Measurements from ENCODE around the gene MX2.

MX2 gene

DNA sequence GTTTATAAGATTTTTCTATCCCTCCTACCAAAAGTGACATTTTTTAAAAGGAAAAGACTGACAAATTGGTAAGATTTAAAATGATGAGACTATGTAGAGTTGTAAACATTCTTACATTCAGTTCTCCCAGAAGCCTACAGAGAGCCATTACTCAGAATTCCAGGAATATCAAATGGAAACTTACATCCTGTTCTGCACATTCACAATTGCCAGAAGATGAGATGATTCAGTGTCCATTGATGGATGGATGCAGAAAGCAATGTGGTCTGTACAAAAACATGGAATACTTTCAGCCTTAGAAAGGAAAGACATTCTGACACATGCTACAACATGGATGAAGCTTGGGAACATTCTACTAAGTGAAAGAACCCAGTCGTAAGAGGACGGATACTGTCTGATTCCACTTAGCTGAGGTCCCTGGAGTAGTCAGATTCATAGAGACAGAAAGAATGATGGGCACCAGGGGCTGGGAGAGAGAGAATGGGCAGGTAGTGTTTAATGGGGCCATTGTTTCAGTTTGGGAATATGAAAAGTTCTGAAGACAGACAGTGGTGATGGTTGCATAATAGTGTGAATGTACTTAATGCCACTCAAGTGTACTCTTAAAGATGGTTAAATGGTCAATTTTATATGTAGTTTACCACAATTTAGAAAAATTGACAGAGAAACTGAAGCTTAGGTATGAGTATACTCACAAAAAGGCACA, 80.8 kb downstream of the MX2 start:
- DNase-seq = no peak

DNA sequence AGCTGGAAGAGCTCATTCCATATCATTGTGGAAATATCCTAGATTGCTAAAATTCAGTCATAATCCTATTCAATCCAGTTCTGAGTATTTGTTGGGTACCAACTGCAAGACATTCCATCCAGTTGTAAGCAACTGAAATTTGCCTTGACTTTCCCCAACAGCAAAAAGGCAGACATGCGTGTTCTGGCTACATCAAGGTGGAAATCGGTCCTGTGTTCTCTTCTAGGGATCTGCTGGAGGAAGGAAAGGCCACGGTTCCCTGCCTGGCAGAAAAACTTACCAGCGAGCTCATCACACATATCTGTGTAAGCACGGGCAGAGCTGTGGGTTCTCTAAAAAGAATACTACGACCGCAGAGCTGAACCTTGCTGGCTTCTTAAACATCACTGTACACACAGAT, 81.7 kb downstream of the MX2 start:
- DNase-seq = no peak

DNA sequence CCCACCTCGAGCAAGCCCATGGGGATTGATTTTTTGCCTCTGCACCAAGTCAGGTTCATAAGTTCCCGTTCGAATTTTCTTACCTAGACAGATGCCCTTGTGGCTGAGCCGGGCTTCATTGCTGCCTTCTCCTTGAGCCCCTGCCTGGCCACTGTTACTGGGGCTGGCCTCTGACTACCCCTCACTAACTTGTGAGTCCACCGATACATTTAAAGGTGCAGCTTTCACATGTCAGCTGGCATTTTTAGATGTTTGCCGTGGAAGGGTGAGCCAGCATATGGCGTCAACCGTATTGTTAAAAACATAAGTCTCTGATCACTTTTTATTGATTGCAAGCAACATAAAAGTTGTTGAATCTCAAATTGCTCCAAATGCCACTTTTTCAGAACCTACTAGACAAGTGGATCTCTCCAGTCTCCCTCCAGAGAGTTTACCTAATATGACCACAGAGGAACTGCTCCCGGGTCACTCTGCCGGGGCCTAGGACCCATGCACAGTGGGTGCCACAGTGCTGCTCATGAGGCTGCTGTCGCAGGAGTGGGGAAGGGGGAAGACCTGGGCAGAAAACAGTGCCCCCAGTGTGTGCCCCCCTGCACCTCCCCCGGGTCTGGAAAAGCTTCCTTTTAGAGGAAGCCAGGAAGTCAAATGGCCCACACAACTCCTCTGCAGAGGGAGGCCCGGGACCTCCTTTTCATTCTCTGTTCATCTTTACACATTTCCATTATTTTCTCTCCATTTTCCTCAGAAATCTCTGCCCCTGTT, 83.1 kb downstream of the MX2 start:
- no peak for DNase-seq

DNA sequence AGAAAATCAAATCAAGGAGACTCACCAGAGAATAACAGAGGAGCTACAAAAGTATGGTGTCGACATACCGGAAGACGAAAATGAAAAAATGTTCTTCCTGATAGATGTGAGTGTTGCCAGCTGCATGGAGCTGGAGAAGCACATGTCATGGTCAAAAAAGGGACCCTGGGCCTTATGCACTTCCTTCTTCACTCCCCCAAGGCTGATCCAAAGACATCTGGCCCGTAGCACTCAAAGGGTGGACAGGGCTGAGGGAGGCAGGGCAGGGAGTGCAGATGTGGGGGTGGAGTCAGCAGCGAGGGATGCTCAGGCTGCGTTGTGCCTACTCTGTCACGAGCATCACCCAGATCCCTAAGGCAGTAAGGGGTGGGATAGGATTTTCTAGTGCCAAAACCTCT, 83.6 kb downstream of the MX2 start:
- no peak for DNase-seq

DNA sequence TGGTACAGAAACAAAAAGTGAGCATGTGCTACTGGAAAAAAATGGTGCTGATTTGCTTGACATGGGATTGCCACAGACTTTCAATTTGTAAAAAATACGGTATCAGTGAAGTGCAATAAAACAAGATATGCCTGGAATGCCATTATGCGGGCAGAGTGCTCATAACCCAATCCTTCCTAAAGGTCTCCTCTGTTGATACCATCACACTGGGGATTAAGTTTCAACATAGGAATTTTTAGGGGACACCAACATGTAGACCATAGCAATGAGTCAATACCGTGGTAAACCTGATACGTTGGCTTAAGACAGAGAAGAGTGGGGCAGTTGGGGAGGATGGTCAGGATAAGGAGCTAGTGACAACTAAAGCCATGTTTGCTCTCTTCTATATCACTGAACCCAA, 84.8 kb downstream of the MX2 start:
- DNase-seq = no peak

DNA sequence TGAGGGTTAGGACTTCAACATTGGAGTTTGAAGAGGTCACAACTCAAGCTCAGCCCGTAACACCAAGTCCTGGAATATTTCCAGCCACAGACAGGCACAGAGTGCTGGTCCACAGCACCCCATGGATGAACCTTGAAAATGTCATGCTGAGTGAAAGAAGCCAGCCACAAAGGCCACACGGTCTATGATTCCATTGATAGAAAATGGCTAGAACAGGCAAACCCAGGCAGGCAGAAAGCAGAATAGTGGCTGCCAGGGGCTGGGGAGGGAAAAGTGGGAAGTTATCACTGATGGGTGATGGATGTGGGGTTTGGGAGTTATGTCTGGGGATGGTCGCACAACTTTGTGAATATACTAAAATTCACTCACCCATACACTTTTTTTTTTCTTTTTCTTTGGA, 85.5 kb downstream of the MX2 start:
- no peak for DNase-seq

DNA sequence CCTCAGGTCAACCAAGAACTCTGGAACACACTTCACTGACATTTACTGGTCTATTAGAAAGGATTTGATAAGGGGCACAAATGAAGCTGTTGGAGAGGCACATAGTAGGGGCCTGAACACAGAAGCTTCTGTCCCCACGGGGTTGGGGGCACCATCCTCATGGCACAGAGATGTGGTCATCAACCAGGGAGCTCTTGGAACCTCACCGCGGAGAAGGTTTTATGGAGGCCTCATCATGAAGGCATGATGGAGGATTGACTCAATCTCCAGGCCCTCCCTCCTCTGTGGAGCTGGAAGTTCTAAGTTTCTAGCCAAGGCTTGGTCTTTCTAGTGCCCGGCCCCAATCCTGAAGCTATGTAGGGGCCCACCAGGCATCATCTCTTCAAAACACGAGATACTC, 87.8 kb downstream of the MX2 start:
- DNase-seq = no peak

DNA sequence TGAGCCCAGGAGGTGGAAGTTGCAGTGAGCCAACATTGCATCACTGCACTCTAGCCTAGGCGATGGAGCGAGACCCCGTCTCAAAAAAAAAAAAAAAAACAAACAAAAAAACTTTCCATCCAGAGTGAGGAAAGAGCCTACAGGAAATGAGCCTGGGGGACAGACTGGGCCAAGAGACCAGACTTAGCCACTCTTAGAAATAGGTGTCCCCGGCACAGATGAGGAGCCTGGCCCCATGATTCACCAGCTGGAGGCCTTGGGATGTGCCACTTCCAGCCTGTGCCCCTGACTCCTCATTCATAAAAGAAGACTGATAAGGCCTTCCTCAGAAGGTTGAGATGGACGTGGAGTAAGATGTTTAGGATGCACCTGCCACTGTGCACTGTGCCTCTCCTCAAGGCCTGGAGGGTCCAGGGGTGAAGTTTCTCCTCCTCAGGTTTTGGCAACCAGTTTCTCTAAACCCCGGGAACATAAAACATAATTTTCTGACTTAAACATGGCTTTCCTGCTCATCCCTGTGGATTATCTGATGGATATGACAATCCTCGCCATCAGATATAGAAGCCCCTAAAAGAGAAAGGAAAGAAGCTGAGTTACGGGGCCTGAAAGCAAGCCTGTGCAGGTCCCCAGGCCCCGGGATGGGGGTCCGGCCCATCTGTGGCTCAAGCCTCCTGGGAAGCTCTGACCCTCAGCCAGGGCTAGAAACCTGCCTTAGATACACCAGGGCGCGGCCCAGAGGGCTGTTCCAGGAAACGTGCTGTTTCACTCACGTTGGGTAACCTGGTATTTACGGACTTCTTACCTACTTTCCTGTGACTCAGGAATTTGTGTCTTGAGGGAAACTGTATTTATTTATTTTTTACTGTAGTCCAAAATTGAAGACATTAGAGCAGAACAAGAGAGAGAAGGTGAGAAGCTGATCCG, 90.2 kb downstream of the MX2 start:
- no peak for DNase-seq

DNA sequence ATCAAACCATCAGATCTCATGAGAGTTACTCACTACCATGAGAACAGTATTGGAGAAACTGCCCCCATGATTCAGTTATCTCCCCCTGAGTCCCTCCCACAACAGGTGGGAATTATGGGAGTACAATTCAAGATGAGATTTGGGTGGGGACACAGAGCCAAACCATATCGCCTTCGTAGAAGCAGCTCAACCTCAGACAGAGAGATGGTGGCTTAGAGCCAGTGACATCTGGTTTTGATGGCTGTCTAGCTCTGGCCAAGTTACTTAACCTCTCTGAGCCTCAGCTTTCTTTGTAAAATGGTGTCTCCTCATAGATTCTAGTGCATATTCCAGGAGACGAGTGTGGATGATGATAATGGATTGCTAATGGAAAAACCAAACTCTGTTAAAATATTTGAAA, 91.4 kb downstream of the MX2 start:
- DNase-seq = no peak

DNA sequence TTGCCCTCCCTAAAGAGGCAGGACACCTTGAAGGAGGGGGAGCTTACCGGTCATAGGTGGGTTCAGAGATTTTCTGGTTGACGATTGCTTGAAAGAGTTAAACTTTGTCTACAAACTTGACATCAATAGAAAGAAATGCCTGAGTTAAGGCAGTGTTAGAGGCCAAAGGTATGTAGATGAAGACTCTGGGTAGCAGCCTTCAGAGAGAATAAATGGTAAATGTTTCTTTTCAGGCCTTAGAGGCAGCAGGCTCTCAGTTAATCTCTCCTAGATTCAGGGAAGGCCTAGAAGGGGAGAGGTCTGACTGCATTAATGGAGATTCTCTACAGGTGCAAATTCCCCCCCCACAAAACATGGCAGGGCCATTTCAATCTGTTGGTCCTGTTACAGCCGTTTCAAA, 91.9 kb downstream of the MX2 start:
- DNase-seq = no peak

DNA sequence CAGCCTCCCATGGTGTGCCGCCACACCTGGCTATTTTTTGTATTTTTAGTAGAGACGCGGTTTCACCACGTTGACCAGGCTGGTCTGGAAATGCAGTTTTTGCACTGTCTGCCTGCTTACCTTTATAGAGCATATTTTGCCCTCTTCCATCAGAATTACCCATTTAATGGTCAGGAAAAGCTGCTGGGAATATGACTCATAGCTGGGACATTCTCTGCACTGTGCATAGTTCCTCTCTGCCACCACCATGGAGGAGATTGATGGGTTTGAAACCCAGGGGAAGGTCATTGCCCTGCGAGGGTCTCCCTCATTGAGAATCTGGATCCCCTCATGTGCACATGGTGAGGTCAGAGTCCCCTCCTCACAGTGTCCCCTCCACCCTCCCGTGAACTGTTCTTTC, 96.3 kb downstream of the MX2 start:
- no peak for DNase-seq

DNA sequence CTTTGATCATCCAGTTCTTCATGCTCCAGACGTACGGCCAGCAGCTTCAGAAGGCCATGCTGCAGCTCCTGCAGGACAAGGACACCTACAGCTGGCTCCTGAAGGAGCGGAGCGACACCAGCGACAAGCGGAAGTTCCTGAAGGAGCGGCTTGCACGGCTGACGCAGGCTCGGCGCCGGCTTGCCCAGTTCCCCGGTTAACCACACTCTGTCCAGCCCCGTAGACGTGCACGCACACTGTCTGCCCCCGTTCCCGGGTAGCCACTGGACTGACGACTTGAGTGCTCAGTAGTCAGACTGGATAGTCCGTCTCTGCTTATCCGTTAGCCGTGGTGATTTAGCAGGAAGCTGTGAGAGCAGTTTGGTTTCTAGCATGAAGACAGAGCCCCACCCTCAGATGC, 96.7 kb downstream of the MX2 start:
- no peak for DNase-seq

Measured in right hindlimb (tissue), 1 donor.